ENCODE data around the gene PGGHG.
"Not testable (repeated sequence)": the region's sequence is repeated elsewhere in the genome, so short reads cannot be mapped to it uniquely, and the experiment has no call there.

Gene PGGHG

GRCh38 chr11:324593-325517 lies 35.9 kb downstream of the PGGHG start:
- not testable (repeated sequence) for H3K9me3 ChIP-seq (ENCODE audit: low read length); H3K4me1 ChIP-seq (ENCODE audit: insufficient read depth, low read length); H3K27me3 ChIP-seq (ENCODE audit: insufficient read depth, low read length); H2AFZ ChIP-seq (ENCODE audit: low read depth, low read length); H3K4me3 ChIP-seq (ENCODE audit: low read length); H3K36me3 ChIP-seq (ENCODE audit: insufficient read depth, low read length)

GRCh38 chr11:325796-326591 lies 37.1 kb downstream of the PGGHG start:
- Histone ChIP-seq H3K9me3 (ENCODE audit: low read length) (no peaks in the 10 kb centered on the region), H3K36me3 (ENCODE audit: insufficient read depth, low read length) (no peaks in the 10 kb centered on the region)

GRCh38 chr11:326592-326841 lies 37.6 kb downstream of the PGGHG start:
- Histone ChIP-seq H3K4me3 (ENCODE audit: low read length) (no peak overlapping the region), H3K4me1 (ENCODE audit: insufficient read depth, low read length) (peaks cover 6% of the 10 kb centered on the region), H3K36me3 (ENCODE audit: insufficient read depth, low read length) (no peaks in the 10 kb centered on the region), H3K27me3 (ENCODE audit: insufficient read depth, low read length) (no peaks in the 10 kb centered on the region), H2AFZ (ENCODE audit: low read depth, low read length) (no peak overlapping the region), H3K9me3 (ENCODE audit: low read length) (peaks cover 3% of the 10 kb centered on the region)

More at GRCh38 chr11:325796-326591, 37.1 kb downstream of the PGGHG start:
- no peak overlapping the region for H3K4me3 ChIP-seq (ENCODE audit: low read length)
- no peaks in the 10 kb centered on the region for H3K27me3 ChIP-seq (ENCODE audit: insufficient read depth, low read length)
- H3K4me1 ChIP-seq (ENCODE audit: insufficient read depth, low read length): peaks cover 7% of the 10 kb centered on the region
- no peak overlapping the region for H2AFZ ChIP-seq (ENCODE audit: low read depth, low read length)

GRCh38 chr11:326842-327580 lies 38.1 kb downstream of the PGGHG start:
- H3K4me1 ChIP-seq (ENCODE audit: insufficient read depth, low read length): peaks cover 6% of the 10 kb centered on the region
- H3K27me3 ChIP-seq (ENCODE audit: insufficient read depth, low read length): no peaks in the 10 kb centered on the region
- no peak overlapping the region for H3K4me3 ChIP-seq (ENCODE audit: low read length)
- peaks cover 4% of the 10 kb centered on the region for H3K9me3 ChIP-seq (ENCODE audit: low read length)
- H2AFZ ChIP-seq (ENCODE audit: low read depth, low read length): no peak overlapping the region
- H3K36me3 ChIP-seq (ENCODE audit: insufficient read depth, low read length): no peaks in the 10 kb centered on the region

GRCh38 chr11:327581-327923 lies 38.6 kb downstream of the PGGHG start:
- Histone ChIP-seq H3K27me3 (ENCODE audit: insufficient read depth, low read length) (no peaks in the 10 kb centered on the region), H3K9me3 (ENCODE audit: low read length) (peaks cover 4% of the 10 kb centered on the region), H3K4me1 (ENCODE audit: insufficient read depth, low read length) (peaks cover 6% of the 10 kb centered on the region), H2AFZ (ENCODE audit: low read depth, low read length) (no peak overlapping the region), H3K36me3 (ENCODE audit: insufficient read depth, low read length) (no peaks in the 10 kb centered on the region), H3K4me3 (ENCODE audit: low read length) (no peak overlapping the region)

- Histone ChIP-seq H3K27me3 (ENCODE audit: insufficient read depth, low read length) (no peaks in the 10 kb centered on the region), H3K36me3 (ENCODE audit: insufficient read depth, low read length) (no peaks in the 10 kb centered on the region), H3K4me3 (ENCODE audit: low read length) (no peak overlapping the region), H3K9me3 (ENCODE audit: low read length) (peaks cover 6% of the 10 kb centered on the region), H3K4me1 (ENCODE audit: insufficient read depth, low read length) (peaks cover 6% of the 10 kb centered on the region), H2AFZ (ENCODE audit: low read depth, low read length) (no peak overlapping the region)
Observed at GRCh38 chr11:328012-328411, 39.1 kb downstream of the PGGHG start.

GRCh38 chr11:328516-329100 lies 39.7 kb downstream of the PGGHG start:
- not testable (repeated sequence) for H3K4me1 ChIP-seq (ENCODE audit: insufficient read depth, low read length); H3K36me3 ChIP-seq (ENCODE audit: insufficient read depth, low read length); H2AFZ ChIP-seq (ENCODE audit: low read depth, low read length); H3K27me3 ChIP-seq (ENCODE audit: insufficient read depth, low read length); H3K4me3 ChIP-seq (ENCODE audit: low read length); H3K9me3 ChIP-seq (ENCODE audit: low read length)

GRCh38 chr11:329886-330253 lies 40.9 kb downstream of the PGGHG start:
- Histone ChIP-seq H2AFZ (ENCODE audit: low read depth, low read length) (no peak overlapping the region), H3K9me3 (ENCODE audit: low read length) (peaks cover 9% of the 10 kb centered on the region), H3K36me3 (ENCODE audit: insufficient read depth, low read length) (no peaks in the 10 kb centered on the region), H3K4me1 (ENCODE audit: insufficient read depth, low read length) (peaks cover 16% of the 10 kb centered on the region), H3K27me3 (ENCODE audit: insufficient read depth, low read length) (no peaks in the 10 kb centered on the region), H3K4me3 (ENCODE audit: low read length) (no peak overlapping the region)

- Histone ChIP-seq H3K4me1 (ENCODE audit: insufficient read depth, low read length) (peaks cover 20% of the 10 kb centered on the region), H3K4me3 (ENCODE audit: low read length) (no peak overlapping the region), H3K27me3 (ENCODE audit: insufficient read depth, low read length) (no peaks in the 10 kb centered on the region), H2AFZ (ENCODE audit: low read depth, low read length) (no peak overlapping the region), H3K9me3 (ENCODE audit: low read length) (peaks cover 9% of the 10 kb centered on the region), H3K36me3 (ENCODE audit: insufficient read depth, low read length) (no peaks in the 10 kb centered on the region)
Observed at GRCh38 chr11:330307-330693, 41.4 kb downstream of the PGGHG start.

GRCh38 chr11:330694-331357 lies 41.9 kb downstream of the PGGHG start:
- Histone ChIP-seq H3K27me3 (ENCODE audit: insufficient read depth, low read length) (no peaks in the 10 kb centered on the region), H3K4me3 (ENCODE audit: low read length) (no peak overlapping the region), H3K4me1 (ENCODE audit: insufficient read depth, low read length) (peaks cover 25% of the 10 kb centered on the region), H3K9me3 (ENCODE audit: low read length) (peaks cover 9% of the 10 kb centered on the region), H3K36me3 (ENCODE audit: insufficient read depth, low read length) (no peaks in the 10 kb centered on the region), H2AFZ (ENCODE audit: low read depth, low read length) (no peak overlapping the region)

- peaks cover 31% of the 10 kb centered on the region for H3K4me1 ChIP-seq (ENCODE audit: insufficient read depth, low read length)
- no peak overlapping the region for H2AFZ ChIP-seq (ENCODE audit: low read depth, low read length)
- H3K36me3 ChIP-seq (ENCODE audit: insufficient read depth, low read length): no peaks in the 10 kb centered on the region
- H3K9me3 ChIP-seq (ENCODE audit: low read length): peaks cover 9% of the 10 kb centered on the region
- H3K27me3 ChIP-seq (ENCODE audit: insufficient read depth, low read length): no peaks in the 10 kb centered on the region
- H3K4me3 ChIP-seq (ENCODE audit: low read length): no peak overlapping the region
Observed at GRCh38 chr11:331358-332060, 42.6 kb downstream of the PGGHG start.

Data from neuron (in vitro differentiated cells).